A549 treated with ZK216348 at 1 μM for 4 hours (cell line): ENCODE results near the gene TP53I3. TPM values are rescaled to one million over a fixed set of nuclear protein-coding genes. Genes with fewer than 3 reads are reported as not detected.

Source experiments
- total RNA-seq: library from RNA; stranded (reverse); fragments of 200-300 nt; extraction: Qiagen RNA extraction; gene quantifications from 5 replicates; pipeline ENCODE4 v1.2.3, GENCODE V29; 2022; ENCODE audit warnings: low read depth

Gene TP53I3
- 213 to 261 TPM (median 235 TPM) in 5 replicates for total RNA-seq

GRCh38 chr2:24084386-24085199, at the start of gene TP53I3:
TP53I3 (minus strand) TSS chr2:24084834; CDS start chr2:24084326, 508 bp downstream.

GRCh38 chr2:24123195-24123921, 38.7 kb upstream of the TP53I3 start, which contains the start of the genes FAM228B and PFN4:
FAM228B (plus strand) TSS chr2:24123469; CDS start chr2:24124362, 893 bp downstream.
PFN4 (minus strand) TSS chr2:24123334; CDS start chr2:24122535, 799 bp downstream.

GRCh38 chr2:24075915-24076848, 8.5 kb downstream of the TP53I3 start, which contains the start of gene SF3B6:
SF3B6 (minus strand) TSS chr2:24076326; CDS start chr2:24076229, 97 bp downstream.

GRCh38 chr2:24049485-24050021, 35.1 kb downstream of the TP53I3 start, which contains the start of gene FKBP1B:
FKBP1B (plus strand) TSS chr2:24049741; CDS start chr2:24049850, 109 bp downstream.

GRCh38 chr2:24046930-24047702, 37.5 kb downstream of the TP53I3 start, which contains the start of gene WDCP:
WDCP (minus strand) TSS chr2:24047391; CDS start chr2:24039494, 7,897 bp downstream.

Other genes starting within 250 kb of the TP53I3 start
- gene ATAD2B, start 157.7 kb downstream of the TP53I3 start, total RNA-seq: 3.7 to 9.6 TPM (median 6.5 TPM) in 5 replicates
- 15.6 to 28.9 TPM (median 21.1 TPM) in 5 replicates for gene UBXN2A, start 144.4 kb downstream of the TP53I3 start, total RNA-seq
- 0.15 to 0.63 TPM (median 0.41 TPM) in 5 replicates for gene MFSD2B, start 74.7 kb downstream of the TP53I3 start, total RNA-seq
- 10.7 to 16.3 TPM (median 13.0 TPM) in 5 replicates for gene WDCP, start 37.4 kb downstream of the TP53I3 start, total RNA-seq
- gene FKBP1B, start 35.1 kb downstream of the TP53I3 start, total RNA-seq: 8.9 to 12.0 TPM (median 11.0 TPM) in 5 replicates
- 151 to 286 TPM (median 166 TPM) in 5 replicates for gene SF3B6, start 8.5 kb downstream of the TP53I3 start, total RNA-seq
- gene PFN4, start 38.5 kb upstream of the TP53I3 start, total RNA-seq: 1.0 to 1.3 TPM (median 1.1 TPM) in 5 replicates
- 1.3 to 3.5 TPM (median 1.9 TPM) in 5 replicates for gene FAM228B, start 38.6 kb upstream of the TP53I3 start, total RNA-seq
- gene FAM228A, start 90.2 kb upstream of the TP53I3 start, total RNA-seq: not detected in 5 replicates